ENCODE results near the gene NHLRC4. TPM values are rescaled to one million over a fixed set of nuclear protein-coding genes. Genes with fewer than 3 reads are reported as not detected.

The NHLRC4 gene
- total and polyA plus RNA-seq, 2 of the 4 experiments (the other 2 are of a cell fraction), result 0.72 to 0.84 TPM

- no peak for TF ChIP-seq FOS (IDR thresholded peaks at IDR 0.05; ENCODE audit: low read depth, low read length)
- TF ChIP-seq RCOR1 (IDR thresholded peaks at IDR 0.05; ENCODE audit: insufficient replicate concordance, low read length), result no peak
- no peak for TF ChIP-seq CHD1 (IDR thresholded peaks at IDR 0.05; ENCODE audit: low read depth, low read length)
- TF ChIP-seq RFX5 (IDR thresholded peaks at IDR 0.05; ENCODE audit: low read depth, low read length), result no peak
- TF ChIP-seq MXI1 (IDR thresholded peaks at IDR 0.05; ENCODE audit: borderline replicate concordance, low read depth, low read length), result no peak
- TF ChIP-seq SMC3 (IDR thresholded peaks at IDR 0.05; ENCODE audit: low read depth, low read length), result no peak
- no peak overlapping the region for H2BK15ac ChIP-seq (ENCODE audit: low read depth, low read length)
- no peak overlapping the region for H4K91ac ChIP-seq (ENCODE audit: insufficient read depth, low read depth, low read length)
- no peak overlapping the region for H2BK120ac ChIP-seq (ENCODE audit: low read depth, low read length)
- no peak overlapping the region for H3K14ac ChIP-seq (replicated peaks; ENCODE audit: low read depth, low read length)
- no TSS peak for BruUV-seq (replicated peaks)
- H3K9me3 ChIP-seq (ENCODE audit: control insufficient read depth, insufficient read depth, low read length), result no peaks in the 10 kb centered on the region
- WGBS, 2 experiments (ENCODE audit: extremely low coverage in 2 of 2, insufficient read length in 1 of 2), result 85% methylated on average over 16 of the region's 32 CpGs; no CpG with 5 or more reads in 1 of the 2 experiments
- H3K9me1 ChIP-seq (ENCODE audit: insufficient read depth, low read length), result no peaks in the 10 kb centered on the region
- peaks cover 37% of the 10 kb centered on the region for H3K27me3 ChIP-seq (ENCODE audit: control insufficient read depth, insufficient read depth, low read length)
- no peak overlapping the region for H4K8ac ChIP-seq (ENCODE audit: low read depth in 2 of 2, low read length in 2 of 2)
- H3K9ac ChIP-seq (ENCODE audit: low read depth, low read length), result no peak overlapping the region
- peaks cover 9% of the 10 kb centered on the region; the same call in 1 of the 2 replicates for H4K20me1 ChIP-seq (ENCODE audit: insufficient read depth, low read length)
- ATAC-seq (ENCODE audit: low read depth), result no peak
- no peak overlapping the region for H3K23ac ChIP-seq (ENCODE audit: low read depth, low read length)
- H3K4me2 ChIP-seq (ENCODE audit: low read depth, low read length), result no peak overlapping the region
- no peak overlapping the region for H3K56ac ChIP-seq (ENCODE audit: extremely low read depth, insufficient read depth, low read length)
- H3K4ac ChIP-seq (ENCODE audit: low read depth, low read length), result no peak overlapping the region
- in situ Hi-C loops (cut with MboI; ENCODE audit: low sequenced_read_pairs), result no loop called here
- no peak overlapping the region for H3K18ac ChIP-seq (ENCODE audit: low read depth, low read length)
- H2BK20ac ChIP-seq (ENCODE audit: low read depth, low read length), result no peak overlapping the region
- dilution Hi-C loops (cut with HindIII; ENCODE audit: low sequenced_read_pairs, unreplicated experiment), result no loop called here
- 0 out of 2 replicates have a peak, but pooled peaks cover 3% of the 10 kb centered on the region for H3K4me1 ChIP-seq (ENCODE audit: control insufficient read depth, insufficient read depth, low read length)
- no peak overlapping the region for H2AK9ac ChIP-seq (replicated peaks; ENCODE audit: low read depth, low read length, poor library complexity)
- ChIA-PET POLR2A (ENCODE audit: unreplicated experiment) (no interaction called here), CTCF (no interaction called here)
- no peak overlapping the region for H2AK5ac ChIP-seq (ENCODE audit: low read depth, low read length)
- DNase-seq, result no peak
- no peak overlapping the region for H4K5ac ChIP-seq (ENCODE audit: low read depth, low read length)
- H2AFZ ChIP-seq (replicated peaks; ENCODE audit: low read length, poor library complexity), result no peak overlapping the region
- peaks cover 12% of the 10 kb centered on the region for H3K36me3 ChIP-seq (ENCODE audit: control insufficient read depth, insufficient read depth, low read length)
- H3K27ac ChIP-seq (ENCODE audit: insufficient read depth, low read length), result no peak overlapping the region
- H3K79me1 ChIP-seq (ENCODE audit: low read depth in 1 of 2, low read length in 2 of 2), result no peaks in the 10 kb centered on the region; a peak in 1 of 4 replicates
- no peak overlapping the region for H3K4me3 ChIP-seq (ENCODE audit: insufficient read depth, low read depth, low read length)
- H2BK5ac ChIP-seq (ENCODE audit: low read depth, low read length, poor library complexity, severe bottlenecking), result no peak overlapping the region
- intact Hi-C loops (cut with micrococcal nuclease), result no loop called here
These were observed 10.2 kb upstream of the NHLRC4 start for GRCh38 chr16:556474-557173.
